Testis (tissue), 3 donors: ENCODE results near the gene ARHGEF25. TPM values are rescaled to one million over a fixed set of nuclear protein-coding genes. Genes with fewer than 3 reads are reported as not detected.

Source experiments
- DNase-seq: peaks from one replicate; pipeline ENCODE4 v3.0.0-alpha.2; 2019
- H3K27ac ChIP-seq, 2 donors: fragments of 200-600 bp; sonication (generic); one replicate each; pipeline ENCODE4 v1.5.1; 2019
- H3K27me3 ChIP-seq: fragments of 200-600 bp; sonication (generic); one replicate; pipeline ENCODE4 v1.5.1; 2019
- H3K36me3 ChIP-seq: fragments of 200-600 bp; sonication (generic); one replicate; pipeline ENCODE4 v1.5.1; 2017; ENCODE audit warnings: low read depth; ENCODE audit errors: missing control alignments
- H3K4me1 ChIP-seq: fragments of 200-600 bp; sonication (generic); one replicate; pipeline ENCODE4 v1.5.1; 2019
- H3K4me3 ChIP-seq, 2 donors: fragments of 200-600 bp; sonication (generic); one replicate each; pipeline ENCODE4 v1.5.1; 2017 to 2019
- H3K9me3 ChIP-seq: fragments of 200-600 bp; sonication (generic); one replicate; pipeline ENCODE4 v1.5.1; 2017
- POLR2A ChIP-seq: fragments of 450-650 bp; IDR thresholded peaks from one replicate; pipeline ENCODE4 v1.6.1; 2017; ENCODE audit warnings: antibody characterized with exemption, mild to moderate bottlenecking, moderate library complexity
- WGBS, 2 donors: methylation state at CpG; one replicate each; pipeline ENCODE4 v1.1.5; 2018; 5-methylcytosine and 5-hydroxymethylcytosine counted together
- intact Hi-C: fragments of 100-400 bp; cut with DNase I; formaldehyde crosslinking; loops from one replicate; pipeline ENCODE4 v1.15.1; 2023; ENCODE audit warnings: low total_unique reads
- polyA plus RNA-seq: library from polyadenylated mRNA; stranded (reverse); fragments of 350-450 nt; fragmentation: Illumina TruSeq; extraction: RNeasy Lipid Tissue Mini Kit (QIAGEN cat#74804); gene quantifications from one replicate; pipeline ENCODE4 v1.2.3, GENCODE V29; 2014; ENCODE audit warnings: low read depth, low replicate concordance; ENCODE audit not compliant: insufficient read depth
- total RNA-seq, 2 donors: library from RNA; depleted of rRNA; stranded (reverse); fragments of >200 nt; gene quantifications; one replicate each; pipeline ENCODE4 v1.2.3, GENCODE V29; 2016
- TF ChIP-seq, protein P1 (sequence below), 3 experiments: fragments of 450-650 bp in 2 of 3; fragments of 200-600 bp in 1 of 3; sonication (generic) in 1 of 3; IDR thresholded peaks; one replicate each; pipeline ENCODE4 v1.5.1; 2016 to 2019; ENCODE audit warnings: antibody characterized with exemption in 3 of 3, mild to moderate bottlenecking in 2 of 3, moderate library complexity in 1 of 3

ARHGEF25 gene
- total and polyA plus RNA-seq, 3 donors from 2014 or later: 18.0 to 26.5 (median 18.7) TPM

DNA sequence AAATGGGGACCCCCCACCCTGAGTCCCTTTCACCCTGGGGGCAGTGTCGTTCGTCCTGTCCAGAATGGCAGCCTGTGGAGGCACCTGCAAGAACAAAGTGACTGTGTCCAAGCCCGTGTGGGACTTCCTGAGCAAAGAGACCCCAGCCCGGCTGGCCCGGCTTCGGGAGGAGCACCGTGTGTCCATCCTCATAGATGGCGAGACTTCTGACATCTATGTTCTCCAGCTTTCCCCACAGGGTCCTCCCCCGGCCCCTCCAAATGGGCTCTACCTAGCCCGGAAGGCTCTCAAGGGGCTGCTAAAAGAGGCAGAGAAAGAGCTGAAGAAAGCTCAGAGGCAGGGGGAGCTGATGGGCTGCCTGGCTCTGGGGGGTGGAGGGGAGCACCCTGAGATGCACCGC lies 4.4 kb upstream of the ARHGEF25 start:
- Histone ChIP-seq H3K9me3 (no peaks in the 10 kb centered on the region), H3K4me1 (peaks cover 14% of the 10 kb centered on the region), H3K4me3 (no peak overlapping the region), H3K27ac (no peak overlapping the region), H3K36me3 (no peaks in the 10 kb centered on the region), H3K27me3 (no peaks in the 10 kb centered on the region)
- TF ChIP-seq POLR2A: no peak
- TF ChIP-seq, protein P1, sequence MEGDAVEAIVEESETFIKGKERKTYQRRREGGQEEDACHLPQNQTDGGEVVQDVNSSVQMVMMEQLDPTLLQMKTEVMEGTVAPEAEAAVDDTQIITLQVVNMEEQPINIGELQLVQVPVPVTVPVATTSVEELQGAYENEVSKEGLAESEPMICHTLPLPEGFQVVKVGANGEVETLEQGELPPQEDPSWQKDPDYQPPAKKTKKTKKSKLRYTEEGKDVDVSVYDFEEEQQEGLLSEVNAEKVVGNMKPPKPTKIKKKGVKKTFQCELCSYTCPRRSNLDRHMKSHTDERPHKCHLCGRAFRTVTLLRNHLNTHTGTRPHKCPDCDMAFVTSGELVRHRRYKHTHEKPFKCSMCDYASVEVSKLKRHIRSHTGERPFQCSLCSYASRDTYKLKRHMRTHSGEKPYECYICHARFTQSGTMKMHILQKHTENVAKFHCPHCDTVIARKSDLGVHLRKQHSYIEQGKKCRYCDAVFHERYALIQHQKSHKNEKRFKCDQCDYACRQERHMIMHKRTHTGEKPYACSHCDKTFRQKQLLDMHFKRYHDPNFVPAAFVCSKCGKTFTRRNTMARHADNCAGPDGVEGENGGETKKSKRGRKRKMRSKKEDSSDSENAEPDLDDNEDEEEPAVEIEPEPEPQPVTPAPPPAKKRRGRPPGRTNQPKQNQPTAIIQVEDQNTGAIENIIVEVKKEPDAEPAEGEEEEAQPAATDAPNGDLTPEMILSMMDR (IDR thresholded peaks at IDR 0.05): no peak
- 90 to 91% methylated on average over 8 to 11 of the region's 11 CpGs for WGBS, 2 donors
- no peak for DNase-seq
- intact Hi-C loops: no loop called here

DNA sequence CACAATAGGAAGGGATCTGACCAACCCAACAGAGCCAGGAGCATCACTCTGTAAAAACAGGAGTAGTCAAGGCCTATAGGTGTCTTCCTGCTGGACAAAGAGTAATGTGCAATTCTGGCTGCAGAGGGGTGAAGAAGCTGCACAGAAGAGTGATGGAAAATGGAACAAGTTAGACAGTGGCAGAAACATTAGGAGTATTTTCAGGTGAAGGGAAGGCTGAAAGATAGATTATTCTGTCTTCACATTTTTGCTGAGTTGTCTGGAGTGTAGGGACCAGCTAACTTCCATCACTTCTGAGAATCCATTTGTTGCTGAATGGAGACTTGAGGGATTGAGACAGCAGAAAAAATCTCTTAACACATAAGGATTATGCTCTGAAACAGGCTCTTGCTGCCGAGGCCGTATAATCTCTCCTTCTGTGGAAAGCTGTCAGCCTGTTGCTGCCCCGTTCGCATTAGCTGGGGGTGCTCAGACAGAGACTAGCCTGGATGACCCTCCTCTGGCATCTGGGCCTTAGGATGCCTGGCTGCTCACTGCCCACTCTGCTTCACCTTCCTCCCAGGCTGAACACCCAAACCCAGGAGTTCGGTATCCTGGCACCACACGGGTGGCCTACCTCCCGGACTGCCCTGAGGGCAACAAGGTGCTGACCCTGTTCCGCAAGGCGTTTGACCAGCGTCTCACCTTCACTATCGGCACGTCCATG lies 3.1 kb upstream of the ARHGEF25 start:
- Histone ChIP-seq H3K36me3 (no peaks in the 10 kb centered on the region), H3K4me3 (no peak overlapping the region), H3K27ac (peak overlapping the region in 1 of 2 donors; percentile 73), H3K9me3 (no peaks in the 10 kb centered on the region), H3K4me1 (peaks cover 16% of the 10 kb centered on the region), H3K27me3 (no peaks in the 10 kb centered on the region)
- no peak for TF ChIP-seq POLR2A
- TF ChIP-seq, protein P1 (IDR thresholded peaks at IDR 0.05): no peak
- intact Hi-C loops: no loop called here
- 83% methylated on average over 12 of the region's 12 CpGs for WGBS, 2 donors
- no peak for DNase-seq

GRCh38 chr12:57609101-57609780 lies 2.0 kb upstream of the ARHGEF25 start:
- intact Hi-C loops: no loop called here
- TF ChIP-seq, protein P1 (IDR thresholded peaks at IDR 0.05): no peak
- TF ChIP-seq POLR2A: no peak
- WGBS, 2 donors: 29 to 42% methylated on average over 19 of the region's 19 CpGs
- no peaks in the 10 kb centered on the region for H3K36me3 ChIP-seq
- H3K4me1 ChIP-seq: peaks cover 16% of the 10 kb centered on the region
- peak overlapping the region; percentile 61 to 71 for H3K4me3 ChIP-seq
- peak overlapping the region; percentile 59 to 73 for H3K27ac ChIP-seq
- H3K9me3 ChIP-seq: no peaks in the 10 kb centered on the region
- no peak for DNase-seq
- no peaks in the 10 kb centered on the region for H3K27me3 ChIP-seq

- H3K4me3 ChIP-seq: peak overlapping the region; percentile 61 to 71
- peak; percentile 31 for DNase-seq
- TF ChIP-seq, protein P1 (IDR thresholded peaks at IDR 0.05): no peak
- no peak for TF ChIP-seq POLR2A
- H3K36me3 ChIP-seq: no peaks in the 10 kb centered on the region
- H3K27me3 ChIP-seq: no peaks in the 10 kb centered on the region
- peak overlapping the region; percentile 59 to 73 for H3K27ac ChIP-seq
- 16 to 17% methylated on average over 27 to 34 of the region's 34 CpGs for WGBS, 2 donors
- H3K4me1 ChIP-seq: peaks cover 16% of the 10 kb centered on the region
- intact Hi-C loops: no loop called here
- no peaks in the 10 kb centered on the region for H3K9me3 ChIP-seq
These were observed 1.3 kb upstream of the ARHGEF25 start for GRCh38 chr12:57609781-57610553.
